GM12801 (cell line): ENCODE measurements around the gene GTPBP3.

Source experiments
- TF ChIP-seq, protein P1 (sequence below): IDR thresholded peaks from one replicate; pipeline ENCODE4 v1.5.1; 2011; ENCODE audit warnings: control low read depth; ENCODE audit not compliant: insufficient read length; ENCODE audit errors: extremely low read depth

Gene GTPBP3

DNA sequence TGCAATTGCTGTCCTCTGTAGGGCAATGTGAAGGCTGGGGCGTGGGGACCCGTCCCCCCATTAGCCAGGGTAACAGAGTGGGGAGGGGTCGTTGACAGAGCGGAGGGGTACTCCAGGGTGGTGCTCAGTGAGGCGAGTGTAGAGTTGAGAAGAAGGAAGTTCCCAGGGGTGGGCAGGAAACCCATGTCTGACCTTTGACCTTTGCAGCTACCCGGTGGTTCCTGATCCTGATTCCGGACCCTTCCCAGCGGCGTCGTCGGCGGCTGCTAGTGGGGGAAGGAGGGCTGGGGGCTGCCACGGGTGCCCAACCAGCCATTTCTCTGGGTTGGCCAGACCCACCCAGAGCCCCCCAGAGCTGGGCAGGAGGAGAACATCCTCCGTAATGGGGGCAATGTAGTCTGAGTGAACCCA lies 41.9 kb downstream of the GTPBP3 start:
- TF ChIP-seq, protein P1, sequence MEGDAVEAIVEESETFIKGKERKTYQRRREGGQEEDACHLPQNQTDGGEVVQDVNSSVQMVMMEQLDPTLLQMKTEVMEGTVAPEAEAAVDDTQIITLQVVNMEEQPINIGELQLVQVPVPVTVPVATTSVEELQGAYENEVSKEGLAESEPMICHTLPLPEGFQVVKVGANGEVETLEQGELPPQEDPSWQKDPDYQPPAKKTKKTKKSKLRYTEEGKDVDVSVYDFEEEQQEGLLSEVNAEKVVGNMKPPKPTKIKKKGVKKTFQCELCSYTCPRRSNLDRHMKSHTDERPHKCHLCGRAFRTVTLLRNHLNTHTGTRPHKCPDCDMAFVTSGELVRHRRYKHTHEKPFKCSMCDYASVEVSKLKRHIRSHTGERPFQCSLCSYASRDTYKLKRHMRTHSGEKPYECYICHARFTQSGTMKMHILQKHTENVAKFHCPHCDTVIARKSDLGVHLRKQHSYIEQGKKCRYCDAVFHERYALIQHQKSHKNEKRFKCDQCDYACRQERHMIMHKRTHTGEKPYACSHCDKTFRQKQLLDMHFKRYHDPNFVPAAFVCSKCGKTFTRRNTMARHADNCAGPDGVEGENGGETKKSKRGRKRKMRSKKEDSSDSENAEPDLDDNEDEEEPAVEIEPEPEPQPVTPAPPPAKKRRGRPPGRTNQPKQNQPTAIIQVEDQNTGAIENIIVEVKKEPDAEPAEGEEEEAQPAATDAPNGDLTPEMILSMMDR: no peak

DNA sequence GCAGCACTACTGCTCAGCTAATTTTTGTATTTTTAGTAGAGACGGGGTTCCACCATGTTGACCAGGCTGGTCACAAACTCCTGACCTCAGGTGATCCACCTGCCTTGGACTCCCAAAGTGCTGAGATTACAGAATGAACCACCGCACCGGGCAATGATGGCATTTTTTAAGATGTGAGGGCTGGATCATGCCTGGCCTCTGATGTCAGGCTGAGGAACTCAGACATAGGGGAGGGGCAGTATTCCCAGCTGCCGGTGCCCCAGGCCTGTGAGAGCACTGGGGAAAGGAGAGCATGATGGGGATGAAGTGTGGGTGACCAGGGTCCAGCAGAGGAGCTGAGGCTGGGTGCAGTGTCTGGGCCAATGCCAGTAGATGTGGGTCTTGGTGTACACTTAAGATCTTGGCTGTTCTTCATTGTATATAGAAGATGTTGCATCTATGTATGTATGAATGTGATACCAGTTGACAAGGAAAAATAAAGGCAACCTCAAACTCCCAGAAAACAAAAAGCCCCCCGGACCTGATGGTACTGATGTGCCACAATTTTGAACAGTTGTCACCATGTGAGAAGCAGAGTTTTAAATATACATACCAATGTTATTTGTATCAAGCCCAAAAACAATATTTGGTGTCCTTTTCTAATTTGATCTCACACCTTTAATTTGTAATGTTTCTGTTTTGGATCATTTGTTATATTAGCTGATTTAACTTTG lies 43.2 kb downstream of the GTPBP3 start:
- TF ChIP-seq, protein P1: no peak

DNA sequence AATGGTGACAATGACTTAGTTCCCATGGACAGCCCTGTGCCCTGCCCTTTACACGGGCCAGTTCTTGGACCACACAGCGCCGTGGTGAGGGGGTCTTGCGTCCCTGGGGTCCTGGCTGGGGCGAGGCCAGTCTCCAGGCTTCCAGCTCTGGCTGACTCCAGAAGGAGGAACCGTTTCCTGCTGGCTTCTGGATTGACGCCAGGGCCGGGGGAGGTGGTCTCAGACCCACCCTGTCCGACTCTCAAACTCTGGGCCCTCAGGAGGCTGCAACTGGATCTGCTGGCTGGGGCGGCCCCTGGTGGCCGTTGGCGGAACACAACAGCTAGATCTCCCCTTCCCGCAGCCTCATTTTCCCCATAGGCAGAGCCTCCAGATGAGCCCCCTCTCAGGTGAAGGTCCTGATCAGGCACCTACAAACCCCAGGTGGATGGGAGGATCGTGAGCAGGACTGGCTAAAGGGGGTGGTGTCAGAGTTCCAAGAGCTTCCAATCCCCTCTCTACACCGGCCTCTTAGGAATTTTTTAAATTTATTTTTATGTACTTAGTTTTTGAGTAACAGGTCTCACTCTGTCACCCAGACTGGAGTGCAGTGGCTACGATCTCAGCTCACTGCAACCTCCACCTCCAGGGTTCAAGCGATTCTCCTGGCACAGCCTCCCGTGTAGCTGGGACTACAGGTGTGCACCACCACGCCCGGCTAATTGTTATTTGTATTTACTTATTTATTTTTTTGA lies 48.7 kb downstream of the GTPBP3 start:
- TF ChIP-seq, protein P1: no peak

DNA sequence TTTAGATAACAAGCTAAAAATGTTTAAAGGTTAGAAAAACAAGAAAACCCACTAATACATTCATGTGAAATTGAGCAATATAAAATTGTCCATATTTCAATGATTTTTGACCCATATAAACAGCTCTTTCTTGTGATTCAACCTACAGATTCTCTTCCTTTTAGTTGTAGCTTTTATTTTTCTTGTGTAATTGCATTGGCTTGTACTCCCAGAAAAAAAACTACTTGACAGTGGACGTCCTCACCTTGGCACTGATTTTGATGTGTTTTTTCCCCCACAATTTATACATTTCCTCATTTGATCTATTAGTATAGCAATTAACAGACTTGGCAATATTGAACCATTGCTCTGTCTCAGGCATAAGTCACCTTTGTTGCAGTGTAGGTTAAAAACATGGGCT lies 51.9 kb downstream of the GTPBP3 start:
- TF ChIP-seq, protein P1: no peak

DNA sequence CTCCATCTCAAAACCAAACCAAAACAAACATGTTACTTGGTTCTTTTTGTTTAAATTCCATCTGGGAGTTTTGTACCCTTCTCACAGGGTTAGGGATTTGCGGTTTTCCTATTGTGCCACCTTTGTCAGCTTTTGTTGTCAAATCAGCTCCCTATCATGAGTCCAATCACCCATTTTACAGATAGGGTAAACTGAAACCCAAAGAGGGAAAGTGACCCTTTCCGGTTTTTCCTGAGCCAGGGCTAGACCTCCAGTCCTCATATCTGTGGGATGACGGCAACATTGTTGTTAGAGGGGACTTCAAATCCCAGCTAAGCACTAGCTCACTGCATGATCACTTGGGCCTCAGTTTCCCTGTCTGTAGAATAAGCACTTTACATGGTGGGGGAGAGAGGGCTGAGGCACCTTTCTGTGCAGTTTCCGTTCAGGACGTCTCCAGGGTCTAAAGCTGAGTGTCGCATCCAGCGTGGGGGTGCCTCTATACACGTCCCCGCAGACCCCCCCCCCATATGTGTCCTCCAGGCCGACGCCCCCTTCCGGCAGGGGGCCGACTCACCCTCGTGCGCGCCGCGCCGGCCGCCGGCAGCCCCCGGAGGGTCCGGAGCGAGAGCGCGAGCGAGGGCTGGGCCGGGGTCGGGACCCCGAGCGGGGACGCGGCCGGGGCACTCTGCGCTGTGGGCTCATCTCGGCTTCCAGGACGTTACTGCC lies 52.8 kb downstream of the GTPBP3 start:
- TF ChIP-seq, protein P1: no peak

DNA sequence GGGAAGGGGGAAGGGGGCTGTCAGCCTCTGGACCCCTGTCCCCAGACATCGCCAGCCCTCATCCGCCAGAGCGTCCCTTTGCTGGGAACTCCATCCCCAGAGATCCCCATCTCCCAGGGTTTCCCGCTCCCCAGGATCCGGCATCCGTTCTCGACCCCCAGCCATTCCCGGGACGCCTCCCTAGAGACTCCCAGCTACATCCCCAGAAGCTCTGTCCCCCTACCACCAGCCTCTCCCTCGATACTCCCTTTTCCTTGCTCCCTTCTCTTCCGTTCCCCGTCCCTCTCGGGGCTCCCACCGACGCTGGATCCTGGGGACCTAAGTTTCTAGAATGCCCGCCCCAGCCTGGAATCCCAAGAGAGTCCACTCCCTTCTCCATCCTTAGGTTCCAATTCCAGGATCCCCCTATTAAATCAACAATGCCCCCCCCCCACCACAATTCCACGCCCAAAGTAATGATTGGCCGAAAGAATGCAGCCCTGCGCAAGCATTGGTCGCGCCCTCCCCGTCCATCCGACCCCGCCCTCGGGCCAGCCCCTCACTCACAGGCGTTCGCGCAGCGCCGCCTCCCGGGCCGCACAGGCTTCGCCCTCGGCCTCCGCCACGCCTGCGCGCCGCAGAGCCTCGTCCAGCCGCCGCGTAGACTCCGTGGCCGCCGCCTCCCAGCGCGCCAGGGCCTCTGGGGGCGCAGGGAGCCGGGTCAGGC lies 53.5 kb downstream of the GTPBP3 start:
- TF ChIP-seq, protein P1: no peak
